Measurements from ENCODE around the gene ALDH1L2. TPM values are rescaled to one million over a fixed set of nuclear protein-coding genes. Genes with fewer than 3 reads are reported as not detected.

ALDH1L2 gene
- total RNA-seq, 1 experiment from 2014 or later, result 1.9 TPM

GRCh38 chr12:105090361-105090760 is 6.1 kb upstream of the ALDH1L2 start:
- H2AK5ac ChIP-seq (ENCODE audit: insufficient read length, low read length), result no peak overlapping the region
- H3K9ac ChIP-seq (ENCODE audit: extremely low read depth, insufficient read length, low read length), result no peak overlapping the region
- H3K4me2 ChIP-seq (ENCODE audit: insufficient read depth, insufficient read length, low read length), result no peak overlapping the region
- peaks cover 7% of the 10 kb centered on the region for H3K9me3 ChIP-seq (ENCODE audit: control insufficient read depth, low read depth, low read length)
- H2BK12ac ChIP-seq (ENCODE audit: insufficient read length, low read depth, low read length), result no peak overlapping the region
- H4K20me1 ChIP-seq (ENCODE audit: control insufficient read depth, insufficient read depth, insufficient read length), result no peaks in the 10 kb centered on the region
- H2BK15ac ChIP-seq (ENCODE audit: low read depth, low read length), result no peak overlapping the region
- no peak overlapping the region for H3T11ph ChIP-seq (ENCODE audit: low read length)
- no peak overlapping the region for H2BK20ac ChIP-seq (ENCODE audit: low read depth, low read length, poor library complexity, severe bottlenecking)
- no peak overlapping the region for H3K4ac ChIP-seq (ENCODE audit: low read depth, low read length)
- no peak overlapping the region for H3K18ac ChIP-seq (ENCODE audit: insufficient read length, low read depth, low read length)
- WGBS (ENCODE audit: extremely low coverage, insufficient read length, low lambda C conversion rate), result no CpG with 5 or more reads among the region's 6 CpGs
- Mint-ChIP-seq H3K4me1 (peaks cover 30 to 35% of the 10 kb centered on the region in 2 experiments), H3K27me3 (ENCODE audit: low read depth) (peaks cover 1% of the 10 kb centered on the region; the same call in 1 of the 2 replicates), H3K4me3 (no peak overlapping the region), H3K27ac (peak overlapping the region; percentile 10 to 83 (median 45); a peak in 4 of 7 replicates), H3K36me3 (ENCODE audit: insufficient read depth in 1 of 3, low read depth in 3 of 3) (peaks cover 6 to 24% (median 13%) of the 10 kb centered on the region in 3 experiments), H3K9me3 (peaks cover 17 to 28% of the 10 kb centered on the region in 2 experiments)
- H4K5ac ChIP-seq (ENCODE audit: insufficient read length, low read depth, low read length), result no peak overlapping the region
- H3K4me1 ChIP-seq (ENCODE audit: insufficient read depth, low read length), result peaks cover 14% of the 10 kb centered on the region; the same call in 1 of the 2 replicates
- no peaks in the 10 kb centered on the region for H3K23me2 ChIP-seq (ENCODE audit: insufficient read length, low read depth, low read length, poor library complexity, severe bottlenecking)
- no peaks in the 10 kb centered on the region for H3K79me2 ChIP-seq (ENCODE audit: insufficient read depth, low read length)
- H3K27me3 ChIP-seq (ENCODE audit: insufficient read depth, low read length), result no peaks in the 10 kb centered on the region
- H4K91ac ChIP-seq (ENCODE audit: insufficient read length, low read depth, low read length), result no peak overlapping the region
- H3K79me1 ChIP-seq (ENCODE audit: insufficient read depth, low read depth, low read length, poor library complexity, severe bottlenecking), result no peaks in the 10 kb centered on the region
- DNase-seq, result peak; percentile 70
- H4K8ac ChIP-seq (replicated peaks; ENCODE audit: insufficient read length, low read depth, low read length), result no peak overlapping the region
- H3K14ac ChIP-seq (ENCODE audit: insufficient read depth, low read length), result no peak overlapping the region
- no peak for TF ChIP-seq CTCF (conservative IDR thresholded peaks at IDR 0.05)
- peak overlapping the region; percentile 87 for H2BK120ac ChIP-seq (ENCODE audit: low read depth, low read length, poor library complexity, severe bottlenecking)
- H2AFZ ChIP-seq (ENCODE audit: low read length), result no peak overlapping the region
- H3K27ac ChIP-seq (ENCODE audit: insufficient read length, low read depth, low read length), result no peak overlapping the region
- H3K56ac ChIP-seq (ENCODE audit: insufficient read length, low read depth, low read length), result no peak overlapping the region
- no peak overlapping the region for H2BK5ac ChIP-seq (ENCODE audit: insufficient read length, low read length)
- no peak overlapping the region for H3K23ac ChIP-seq (ENCODE audit: insufficient read length, low read depth, low read length)

Measured in H9 (cell line).